Renal cortex interstitium (tissue), 11 donors: ENCODE results near the gene AFF2. TPM values are rescaled to one million over a fixed set of nuclear protein-coding genes. Genes with fewer than 3 reads are reported as not detected.

Experiments used
- DNase-seq, 11 donors: peaks; one replicate each; pipeline ENCODE4 v3.0.0-alpha.2; 2013; ENCODE audit warnings: low read depth in 9 of 11, low spot score in 4 of 11; ENCODE audit errors: extremely low read depth in 1 of 11
- polyA plus RNA-seq, 3 donors: library from polyadenylated mRNA; unstranded; fragments of 120-200 nt; gene quantifications; one replicate each; pipeline ENCODE4 v1.2.1, GENCODE V29; 2013; ENCODE audit not compliant: insufficient read length in 3 of 3

AFF2 gene
- polyA plus RNA-seq, 3 donors, result 4.5 to 6.3 (median 5.3) TPM

- peak in 2 of 11 donors; percentile 5 to 22 for DNase-seq
These were observed 509.8 kb downstream of the AFF2 start for GRCh38 chrX:149010013-149010852.

- DNase-seq, result no peak
These were observed 510.4 kb downstream of the AFF2 start for GRCh38 chrX:149010853-149011224.

GRCh38 chrX:149013081-149013480 lies 512.7 kb downstream of the AFF2 start:
- no peak for DNase-seq

GRCh38 chrX:149021159-149021558 lies 520.7 kb downstream of the AFF2 start:
- DNase-seq, result no peak

- no peak for DNase-seq
These were observed 522.1 kb downstream of the AFF2 start for GRCh38 chrX:149022485-149022884.

GRCh38 chrX:149032449-149032848 lies 532.0 kb downstream of the AFF2 start:
- DNase-seq, result no peak

- DNase-seq, result peak in 2 of 11 donors; percentile 2 to 4
These were observed 535.7 kb downstream of the AFF2 start for GRCh38 chrX:149036086-149036485.

GRCh38 chrX:149037281-149037870 lies 537.0 kb downstream of the AFF2 start:
- no peak for DNase-seq

GRCh38 chrX:149039057-149039456 lies 538.6 kb downstream of the AFF2 start:
- no peak for DNase-seq

GRCh38 chrX:149040873-149041535 lies 540.6 kb downstream of the AFF2 start:
- DNase-seq, result no peak

- DNase-seq, result no peak
These were observed 543.0 kb downstream of the AFF2 start for GRCh38 chrX:149043401-149043800.

GRCh38 chrX:149044471-149044870 lies 544.1 kb downstream of the AFF2 start:
- no peak for DNase-seq

GRCh38 chrX:149045645-149046210 lies 545.3 kb downstream of the AFF2 start:
- DNase-seq, result no peak
